AG09309 (cell line): ENCODE data around the gene MYO18A.

ENCODE experiments used
- DNase-seq: peaks from one replicate; pipeline ENCODE4 v3.0.0-alpha.2; 2010; ENCODE audit warnings: low read depth
- H3K4me3 ChIP-seq: 2 replicates; pipeline ENCODE4 v1.5.1; 2011; ENCODE audit warnings: mild to moderate bottlenecking, low read depth, low read length, moderate library complexity; ENCODE audit not compliant: control insufficient read depth
- CTCF ChIP-seq: IDR thresholded peaks from 2 replicates; pipeline ENCODE4 v1.5.1; 2011; ENCODE audit warnings: mild to moderate bottlenecking, low read depth, low read length, inconsistent platforms; ENCODE audit not compliant: insufficient read depth, control insufficient read depth; ENCODE audit errors: missing control alignments

The MYO18A gene

GRCh38 chr17:29179232-29180033, 765 bp downstream of the MYO18A start:
- no peak for TF ChIP-seq CTCF
- peak overlapping the region; percentile 70 for H3K4me3 ChIP-seq
- no peak for DNase-seq

GRCh38 chr17:29178750-29179231, 1.4 kb downstream of the MYO18A start:
- H3K4me3 ChIP-seq, result peak overlapping the region; percentile 70; the same call in 1 of the 2 replicates
- no peak for DNase-seq
- TF ChIP-seq CTCF, result no peak

GRCh38 chr17:29177871-29178749, 2.1 kb downstream of the MYO18A start:
- TF ChIP-seq CTCF, result no peak
- DNase-seq, result no peak

GRCh38 chr17:29177541-29177870, 2.7 kb downstream of the MYO18A start:
- TF ChIP-seq CTCF, result no peak
- no peak for DNase-seq
- H3K4me3 ChIP-seq, result no peak overlapping the region

More at GRCh38 chr17:29177871-29178749, 2.1 kb downstream of the MYO18A start:
- H3K4me3 ChIP-seq, result no peak overlapping the region

- peak overlapping the region; percentile 55 for H3K4me3 ChIP-seq
- TF ChIP-seq CTCF, result no peak
- DNase-seq, result no peak
These were observed 3.4 kb downstream of the MYO18A start for GRCh38 chr17:29176558-29177351.

- no peak overlapping the region for H3K4me3 ChIP-seq
- no peak for DNase-seq
- TF ChIP-seq CTCF, result no peak
These were observed 4.8 kb downstream of the MYO18A start for GRCh38 chr17:29175349-29175748.
